T1000 (cell line): Measurements from ENCODE around the gene NFIA.
"Not testable (repeated sequence)": the region's sequence is repeated elsewhere in the genome, so short reads cannot be mapped to it uniquely, and the experiment has no call there.

Experiments used
- DNase-seq: peaks from one replicate; lab custom pipeline; 2025; ENCODE audit warnings: mixed read lengths; lab: John Stamatoyannopoulos, UW

NFIA gene

GRCh38 chr1:61102041-61102440 is 19.7 kb downstream of the NFIA start:
- DNase-seq: no peak

GRCh38 chr1:61102621-61103020 is 20.3 kb downstream of the NFIA start:
- no peak for DNase-seq

GRCh38 chr1:61104220-61104671 is 21.9 kb downstream of the NFIA start:
- no peak for DNase-seq

GRCh38 chr1:61107638-61108037 is 25.3 kb downstream of the NFIA start:
- DNase-seq: no peak

GRCh38 chr1:61109158-61109557 is 26.8 kb downstream of the NFIA start:
- DNase-seq: no peak

- DNase-seq: no peak
Observed at GRCh38 chr1:61109910-61110309, 27.5 kb downstream of the NFIA start.

GRCh38 chr1:61110554-61110953 is 28.2 kb downstream of the NFIA start:
- no peak for DNase-seq

GRCh38 chr1:61111084-61112004 is 29.0 kb downstream of the NFIA start:
- no peak for DNase-seq

- no peak for DNase-seq
Observed at GRCh38 chr1:61114178-61114870, 32.0 kb downstream of the NFIA start.

GRCh38 chr1:61115436-61115835 is 33.1 kb downstream of the NFIA start:
- DNase-seq: no peak

GRCh38 chr1:61116421-61116820 is 34.1 kb downstream of the NFIA start:
- DNase-seq: no peak

- no peak for DNase-seq
Observed at GRCh38 chr1:61117283-61117682, 34.9 kb downstream of the NFIA start.

GRCh38 chr1:61119085-61119484 is 36.7 kb downstream of the NFIA start:
- no peak for DNase-seq

- DNase-seq: no peak
Observed at GRCh38 chr1:61120246-61120840, 38.0 kb downstream of the NFIA start.

- no peak for DNase-seq
Observed at GRCh38 chr1:61120998-61121397, 38.6 kb downstream of the NFIA start.

GRCh38 chr1:61121631-61122030 is 39.3 kb downstream of the NFIA start:
- DNase-seq: no peak

- no peak for DNase-seq
Observed at GRCh38 chr1:61122389-61122788, 40.0 kb downstream of the NFIA start.

GRCh38 chr1:61123326-61123725 is 41.0 kb downstream of the NFIA start:
- no peak for DNase-seq

GRCh38 chr1:61124078-61124477 is 41.7 kb downstream of the NFIA start:
- DNase-seq: no peak

- DNase-seq: no peak
Observed at GRCh38 chr1:61124696-61125095, 42.3 kb downstream of the NFIA start.

GRCh38 chr1:61125263-61125662 is 42.9 kb downstream of the NFIA start:
- DNase-seq: no peak

- no peak for DNase-seq
Observed at GRCh38 chr1:61125895-61126294, 43.5 kb downstream of the NFIA start.

GRCh38 chr1:61126843-61127242 is 44.5 kb downstream of the NFIA start:
- not testable (repeated sequence) for DNase-seq
